AG08396 (cell line): ENCODE measurements around the gene ZNF598.
"Not testable (repeated sequence)": the region's sequence is repeated elsewhere in the genome, so short reads cannot be mapped to it uniquely, and the experiment has no call there.

Experiments used
- DNase-seq: peaks from one replicate; pipeline ENCODE4 v3.0.0; 2012; ENCODE audit warnings: low spot score, mixed read lengths

Gene ZNF598

GRCh38 chr16:2027024-2028010 lies 17.7 kb upstream of the ZNF598 start:
- peak; percentile 73 for DNase-seq

GRCh38 chr16:2026461-2027023 lies 16.9 kb upstream of the ZNF598 start, which contains the start of gene NHERF2:
TSS of gene NHERF2 (plus strand) at chr16:2026902. CDS start at chr16:2027006, 104 bp downstream.
- DNase-seq, result peak; percentile 82

GRCh38 chr16:2025878-2026460 lies 16.3 kb upstream of the ZNF598 start:
- no peak for DNase-seq

- no peak for DNase-seq
Observed at GRCh38 chr16:2025251-2025650, 15.6 kb upstream of the ZNF598 start.

GRCh38 chr16:2024032-2024420 lies 14.4 kb upstream of the ZNF598 start:
- no peak for DNase-seq

GRCh38 chr16:2023092-2024031 lies 13.7 kb upstream of the ZNF598 start:
- DNase-seq, result peak; percentile 97

GRCh38 chr16:2022723-2023091 lies 13.1 kb upstream of the ZNF598 start:
- DNase-seq, result peak; percentile 75

GRCh38 chr16:2019921-2020831 lies 10.6 kb upstream of the ZNF598 start:
- DNase-seq, result no peak

GRCh38 chr16:2019518-2019920 lies 9.9 kb upstream of the ZNF598 start, which contains the start of gene NPW:
TSS of gene NPW (plus strand) at chr16:2019785.
- no peak for DNase-seq

- DNase-seq, result no peak
Observed at GRCh38 chr16:2016407-2016922, 6.8 kb upstream of the ZNF598 start.

GRCh38 chr16:2015947-2016208 lies 6.3 kb upstream of the ZNF598 start:
- DNase-seq, result no peak

- no peak for DNase-seq
Observed at GRCh38 chr16:2015117-2015946, 5.7 kb upstream of the ZNF598 start.

- DNase-seq, result no peak
Observed at GRCh38 chr16:2013527-2013926, 3.9 kb upstream of the ZNF598 start.

- DNase-seq, result not testable (repeated sequence)
Observed at GRCh38 chr16:2011726-2012125, 2.1 kb upstream of the ZNF598 start.

- DNase-seq, result no peak
Observed at GRCh38 chr16:2009164-2009711, 383 bp downstream of the ZNF598 start.

GRCh38 chr16:2008631-2009163 lies 924 bp downstream of the ZNF598 start:
- peak; percentile 77 for DNase-seq

- no peak for DNase-seq
Observed at GRCh38 chr16:2008009-2008526, 1.6 kb downstream of the ZNF598 start.

- no peak for DNase-seq
Observed at GRCh38 chr16:2007081-2007836, 2.4 kb downstream of the ZNF598 start.
